HepG2 (cell line): ENCODE data around the gene ADAMTS20. TPM values are rescaled to one million over a fixed set of nuclear protein-coding genes. Genes with fewer than 3 reads are reported as not detected.

Experiments
- ATAC-seq: fragments of 200-7000 bp; cut with Tn5 transposase; 3 replicates; pipeline ENCODE4 v1.9.1; 2020; ENCODE audit warnings: mild to moderate bottlenecking, moderate library complexity
- BruUV-seq: library from RNA; stranded (reverse); fragments of 400-500 nt; replicated peaks from 2 replicates; lab custom pipeline; 2021; lab: Mats Ljungman, UMichigan
- CTCF ChIA-PET: fragments of 300-600 bp; formaldehyde crosslinking; extraction: SDS; loops from one replicate; lab custom pipeline; 2021; ENCODE audit warnings: low total read pairs, inconsistent platforms, low intra/inter-chr PET ratio; lab: Yijun Ruan, JAX
- POLR2A ChIA-PET: fragments of 350-600 bp; sonication (Branson Sonifier 250); formaldehyde crosslinking; loops from one replicate; lab custom pipeline; 2020; ENCODE audit warnings: antibody characterized with exemption, inconsistent platforms; lab: Yijun Ruan, JAX
- DNase-seq: peaks from one replicate; pipeline ENCODE4 v3.0.0-alpha.2; 2015; ENCODE audit warnings: low spot score
- FAIRE-seq: peaks from 3 replicates; lab custom pipeline; 2011; peaks lifted over from hg19 to GRCh38; lab: Jason Lieb, UNC
- H2AFZ ChIP-seq: one replicate; pipeline ENCODE4 v1.6.1; 2011; ENCODE audit warnings: low read length, inconsistent platforms
- H3K27ac ChIP-seq: fragments of 300-600 bp; 3 replicates; pipeline ENCODE4 v1.8.0; 2011; ENCODE audit warnings: mixed run types, mild to moderate bottlenecking, mixed read lengths, low read length, inconsistent platforms; ENCODE audit not compliant: insufficient read depth; ENCODE audit errors: extremely low read length
- H3K27me3 ChIP-seq, 2 experiments: fragments of 200-600 bp in 1 of 2; 2 replicates in 1 of 2; 3 replicates in 1 of 2; pipeline versions ENCODE4 v1.6.0 to v1.8.0; 2011; ENCODE audit warnings: low read length in 2 of 2, mild to moderate bottlenecking in 2 of 2, moderate library complexity in 2 of 2, inconsistent platforms in 1 of 2; ENCODE audit not compliant: insufficient read depth in 2 of 2, control insufficient read depth in 1 of 2
- H3K36me3 ChIP-seq, 2 experiments: fragments of 200-600 bp in 1 of 2; replicated peaks in 1 of 2; 2 replicates in 1 of 2; 3 replicates in 1 of 2; pipeline versions ENCODE4 v1.5.1 to v1.8.0; 2011; ENCODE audit warnings: low read length in 2 of 2, inconsistent platforms in 1 of 2; ENCODE audit not compliant: insufficient read depth in 2 of 2, control insufficient read depth in 1 of 2
- H3K4me1 ChIP-seq: 2 replicates; pipeline ENCODE4 v1.5.1; 2012; ENCODE audit warnings: low read length, inconsistent platforms; ENCODE audit not compliant: insufficient read depth
- H3K4me2 ChIP-seq: 2 replicates; pipeline ENCODE4 v1.6.0; 2011; ENCODE audit warnings: low read depth, low read length, inconsistent platforms
- H3K4me3 ChIP-seq, 3 experiments: fragments of 200-600 bp in 1 of 3; sonication (generic), shearing (Covaris generic) in 1 of 3; replicated peaks in 1 of 3; 2 replicates each; pipeline ENCODE4 v1.5.1; 2011 to 2016; ENCODE audit warnings: low read length in 3 of 3, inconsistent platforms in 2 of 3, low read depth in 2 of 3, mild to moderate bottlenecking in 2 of 3, control low read depth in 1 of 3, mixed read lengths in 1 of 3; ENCODE audit not compliant: insufficient read depth in 1 of 3
- H3K79me2 ChIP-seq: one replicate; pipeline ENCODE4 v1.6.1; 2011; ENCODE audit warnings: low read length, inconsistent platforms; ENCODE audit not compliant: insufficient read depth
- H3K9ac ChIP-seq: 2 replicates; pipeline ENCODE4 v1.6.0; 2011; ENCODE audit warnings: mild to moderate bottlenecking, low read depth, low read length, inconsistent platforms; ENCODE audit not compliant: insufficient read depth
- H3K9me3 ChIP-seq: 2 replicates; pipeline ENCODE4 v1.5.1; 2012; ENCODE audit warnings: mild to moderate bottlenecking, low read length
- H4K20me1 ChIP-seq: 2 replicates; pipeline ENCODE4 v1.6.0; 2011; ENCODE audit warnings: inconsistent platforms, mild to moderate bottlenecking, low read length, moderate library complexity; ENCODE audit not compliant: insufficient read depth
- CC2D1A ChIP-seq: sonication (generic); formaldehyde crosslinking; IDR thresholded peaks from 2 replicates; pipeline ENCODE4 v1.8.1; 2023; ENCODE audit warnings: mild to moderate bottlenecking, missing genetic modification reagents
- CEBPZ ChIP-seq: IDR thresholded peaks from 2 replicates; pipeline ENCODE4 v1.6.1; 2012; ENCODE audit warnings: low read length, improper control_type of control experiment
- HDAC1 ChIP-seq: sonication (generic); formaldehyde crosslinking; IDR thresholded peaks from 2 replicates; pipeline ENCODE4 v1.5.1; 2020; ENCODE audit warnings: mild to moderate bottlenecking, missing genetic modification reagents
- HDAC6 ChIP-seq: fragments of 200-600 bp; sonication (generic); IDR thresholded peaks from 2 replicates; pipeline ENCODE4 v1.7.0; 2017; ENCODE audit warnings: mild to moderate bottlenecking, antibody characterized with exemption, low read length, low read depth
- HIVEP1 ChIP-seq: sonication (generic); formaldehyde crosslinking; IDR thresholded peaks from 2 replicates; pipeline ENCODE4 v1.4.0; 2020; ENCODE audit warnings: mild to moderate bottlenecking, missing genetic modification reagents
- LBX2 ChIP-seq: sonication (generic); formaldehyde crosslinking; IDR thresholded peaks from 2 replicates; pipeline ENCODE4 v1.5.0; 2020; ENCODE audit warnings: missing genetic modification reagents, mild to moderate bottlenecking, borderline replicate concordance
- MIXL1 ChIP-seq: IDR thresholded peaks from 2 replicates; pipeline ENCODE4 v1.6.1; 2016
- RAD21 ChIP-seq: fragments of 450-650 bp; formaldehyde crosslinking; IDR thresholded peaks from 2 replicates; pipeline ENCODE4 v1.5.0; 2020; ENCODE audit warnings: mild to moderate bottlenecking
- RFX5 ChIP-seq: IDR thresholded peaks from 2 replicates; pipeline ENCODE4 v1.6.1; 2011; ENCODE audit warnings: low read depth, low read length, improper control_type of control experiment
- SCMH1 ChIP-seq: sonication (generic); formaldehyde crosslinking; IDR thresholded peaks from 2 replicates; pipeline ENCODE4 v1.9.0; 2021; ENCODE audit warnings: missing genetic modification reagents, mild to moderate bottlenecking, borderline replicate concordance
- ZFP36L1 ChIP-seq: sonication (generic); formaldehyde crosslinking; IDR thresholded peaks from 2 replicates; pipeline ENCODE4 v1.8.0; 2022; ENCODE audit warnings: mild to moderate bottlenecking, missing genetic modification reagents, moderate library complexity
- ZNF382 ChIP-seq: sonication (generic); formaldehyde crosslinking; IDR thresholded peaks from 2 replicates; pipeline ENCODE4 v1.5.0; 2020; ENCODE audit warnings: missing genetic modification reagents, mild to moderate bottlenecking, borderline replicate concordance
- ZNF609 ChIP-seq: sonication (generic); formaldehyde crosslinking; IDR thresholded peaks from 2 replicates; pipeline ENCODE4 v1.4.0; 2020; ENCODE audit warnings: mild to moderate bottlenecking, missing genetic modification reagents, borderline replicate concordance
- in situ Hi-C: cut with HindIII; loops from 2 replicates; pipeline ENCODE4 v1.10.0; 2017; ENCODE audit warnings: low pct_unique_long_range_greater_than_20kb; ENCODE audit not compliant: extremely low pct_ligation_motif_present
- intact Hi-C: fragments of 100-400 bp; cut with micrococcal nuclease; formaldehyde crosslinking; loops from one replicate; pipeline ENCODE4 v1.10.0; 2022; ENCODE audit not compliant: unreplicated experiment
- polyA plus RNA-seq, 8 experiments: library from polyadenylated mRNA; depleted of rRNA in 3 of 8; stranded (reverse) in 7 of 8; unstranded in 1 of 8; fragments of >200 nt; fragmentation: Illumina TruSeq in 4 of 8; extraction: Trizol in 4 of 8; gene quantifications; 2 replicates each; pipeline versions ENCODE4 v1.2.1 to v1.2.3, GENCODE V29; 2011 to 2016; ENCODE audit warnings: low read depth in 4 of 8, missing spikeins in 1 of 8, mixed read lengths in 1 of 8; ENCODE audit not compliant: insufficient read depth in 1 of 8
- total RNA-seq, 5 experiments: library from RNA; depleted of rRNA; stranded (reverse); fragments of >200 nt; fragmentation: Illumina TruSeq; extraction: Trizol; gene quantifications; 2 replicates each; pipeline ENCODE4 v1.2.3, GENCODE V29; 2016; ENCODE audit warnings: low read depth in 1 of 5
- TF ChIP-seq, protein P1 (sequence below): sonication (generic); formaldehyde crosslinking; conservative IDR thresholded peaks from 2 replicates; pipeline ENCODE4 v1.4.0; 2020; ENCODE audit warnings: missing genetic modification reagents
- TF ChIP-seq, protein P2 (sequence below): sonication (generic); formaldehyde crosslinking; IDR thresholded peaks from 2 replicates; pipeline ENCODE4 v1.5.1; 2020; ENCODE audit warnings: missing genetic modification reagents, mild to moderate bottlenecking, borderline replicate concordance

ADAMTS20 gene
- total and polyA plus RNA-seq, 2 of the 13 experiments (the other 11 are each of a cell fraction or from before 2014, with no cell fraction given), result not detected

GRCh38 chr12:43310596-43310995 lies 241.4 kb downstream of the ADAMTS20 start:
- H4K20me1 ChIP-seq, result no peaks in the 10 kb centered on the region
- POLR2A ChIA-PET, result no interaction called here
- no peaks in the 10 kb centered on the region for H3K79me2 ChIP-seq
- no peaks in the 10 kb centered on the region for H3K27me3 ChIP-seq
- H3K36me3 ChIP-seq, result no peaks in the 10 kb centered on the region
- H3K4me3 ChIP-seq, result no peak overlapping the region
- H3K4me2 ChIP-seq, result no peak overlapping the region
- no peak overlapping the region for H3K27ac ChIP-seq
- in situ Hi-C loops (no loop called here), intact Hi-C loops (no loop called here)
- no peak for ATAC-seq
- no peak for DNase-seq
- no peaks in the 10 kb centered on the region for H3K9me3 ChIP-seq
- CTCF ChIA-PET, result no interaction called here
- FAIRE-seq, result no peak
- no peak overlapping the region for H3K9ac ChIP-seq
- H2AFZ ChIP-seq, result no peak overlapping the region
- no peaks in the 10 kb centered on the region for H3K4me1 ChIP-seq
- no TSS peak for BruUV-seq
- TF ChIP-seq HDAC6, result no peak
- TF ChIP-seq CEBPZ, result no peak
- no peak for TF ChIP-seq MIXL1
- TF ChIP-seq SCMH1 (CRISPR knock-in tag), result no peak
- no peak for TF ChIP-seq CC2D1A
- no peak for TF ChIP-seq LBX2 (CRISPR knock-in tag)
- TF ChIP-seq, protein P1, sequence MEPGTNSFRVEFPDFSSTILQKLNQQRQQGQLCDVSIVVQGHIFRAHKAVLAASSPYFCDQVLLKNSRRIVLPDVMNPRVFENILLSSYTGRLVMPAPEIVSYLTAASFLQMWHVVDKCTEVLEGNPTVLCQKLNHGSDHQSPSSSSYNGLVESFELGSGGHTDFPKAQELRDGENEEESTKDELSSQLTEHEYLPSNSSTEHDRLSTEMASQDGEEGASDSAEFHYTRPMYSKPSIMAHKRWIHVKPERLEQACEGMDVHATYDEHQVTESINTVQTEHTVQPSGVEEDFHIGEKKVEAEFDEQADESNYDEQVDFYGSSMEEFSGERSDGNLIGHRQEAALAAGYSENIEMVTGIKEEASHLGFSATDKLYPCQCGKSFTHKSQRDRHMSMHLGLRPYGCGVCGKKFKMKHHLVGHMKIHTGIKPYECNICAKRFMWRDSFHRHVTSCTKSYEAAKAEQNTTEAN (CRISPR knock-in tag), result no peak
- TF ChIP-seq, protein P2, sequence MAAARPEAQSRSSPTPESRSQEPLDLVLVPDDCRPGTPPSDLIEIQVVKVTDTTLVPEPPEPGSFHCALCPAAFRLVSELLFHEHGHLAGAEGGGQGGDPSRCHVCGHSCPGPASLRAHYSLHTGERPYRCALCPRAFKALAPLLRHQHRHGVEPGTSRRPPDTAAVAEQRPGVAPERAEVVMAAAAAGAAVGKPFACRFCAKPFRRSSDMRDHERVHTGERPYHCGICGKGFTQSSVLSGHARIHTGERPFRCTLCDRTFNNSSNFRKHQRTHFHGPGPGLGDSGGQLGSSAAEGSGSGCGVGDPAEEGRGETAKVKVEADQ (CRISPR knock-in tag), result no peak
- TF ChIP-seq HIVEP1 (CRISPR knock-in tag), result no peak
- no peak for TF ChIP-seq RAD21 (CRISPR knock-in tag)
- TF ChIP-seq RFX5, result no peak
- TF ChIP-seq ZNF609 (CRISPR knock-in tag), result no peak
- no peak for TF ChIP-seq ZFP36L1 (CRISPR knock-in tag)
- no peak for TF ChIP-seq HDAC1
- TF ChIP-seq ZNF382 (CRISPR knock-in tag), result no peak
